ENCODE data around the gene PLAC8. TPM values are rescaled to one million over a fixed set of nuclear protein-coding genes. Genes with fewer than 3 reads are reported as not detected.

Gene PLAC8
- total and polyA plus RNA-seq, 2 of the 13 experiments (the other 11 are each of a cell fraction or from before 2014, with no cell fraction given), result 3.0 to 174 TPM

DNA sequence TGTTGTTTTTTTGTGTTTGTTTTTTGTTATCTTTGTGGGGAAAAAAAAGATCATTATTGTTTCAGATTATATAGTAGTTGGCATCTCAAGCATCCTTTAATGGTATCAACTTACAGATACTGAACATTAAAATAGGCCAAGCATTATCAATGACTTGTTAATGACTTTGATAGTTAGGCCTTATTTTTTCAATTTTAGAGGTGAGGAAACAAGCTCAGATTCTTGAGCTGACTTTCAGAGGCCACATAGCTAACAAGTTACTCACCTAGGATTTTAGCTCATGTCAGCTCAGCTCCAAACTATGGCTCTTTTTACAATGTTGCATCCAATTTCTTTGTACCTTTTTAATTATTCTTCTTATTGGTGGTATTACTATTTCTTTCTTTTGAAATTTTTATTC, 471 bp upstream of the PLAC8 start:
- peak overlapping the region; percentile 48 for H3K27ac ChIP-seq (ENCODE audit: extremely low read length, insufficient read depth, low read length)
- H4K20me1 ChIP-seq (ENCODE audit: insufficient read depth, low read length), result peaks cover 3% of the 10 kb centered on the region; the same call in 1 of the 2 replicates
- peaks cover 61% of the 10 kb centered on the region for H3K4me1 ChIP-seq (ENCODE audit: insufficient read depth, low read length)
- H3K9ac ChIP-seq (ENCODE audit: insufficient read depth, low read depth, low read length), result peak overlapping the region; percentile 77; the same call in 1 of the 2 replicates
- in situ Hi-C loops (cut with HindIII; ENCODE audit: extremely low pct_ligation_motif_present, low pct_unique_long_range_greater_than_20kb), result no loop called here
- ChIA-PET POLR2A (interaction anchor here (0.9 kb wide), 1 partner anchor 25 kb away, joined by 3 read pairs; no protein-coding TSS in a partner anchor), CTCF (ENCODE audit: low intra/inter-chr PET ratio, low total read pairs) (no interaction called here)
- peak overlapping the region; percentile 62 to 83 (median 72); a peak in 5 of 6 replicates for H3K4me3 ChIP-seq (replicated peaks in 1 of 3; ENCODE audit: insufficient read depth in 1 of 3, low read depth in 2 of 3, low read length in 3 of 3)
- H3K9me3 ChIP-seq (ENCODE audit: low read length), result no peaks in the 10 kb centered on the region
- intact Hi-C loops (cut with micrococcal nuclease; ENCODE audit: unreplicated experiment), result loop anchor here (2.0 kb wide), 1 partner anchor 138 kb away; no protein-coding TSS in a partner anchor
- no peak for DNase-seq (ENCODE audit: low spot score)
- no peak for FAIRE-seq
- H3K27me3 ChIP-seq (ENCODE audit: control insufficient read depth in 1 of 2, insufficient read depth in 2 of 2, low read length in 2 of 2), result no peaks in the 10 kb centered on the region
- H2AFZ ChIP-seq (ENCODE audit: low read length), result peak overlapping the region; percentile 49
- ATAC-seq, result peak; percentile 28; the same call in 1 of the 3 replicates
- H3K79me2 ChIP-seq (ENCODE audit: insufficient read depth, low read length), result peaks cover 44% of the 10 kb centered on the region
- no peaks in the 10 kb centered on the region; a peak in 1 of 5 replicates for H3K36me3 ChIP-seq (replicated peaks in 1 of 2; ENCODE audit: control insufficient read depth in 1 of 2, insufficient read depth in 2 of 2, low read length in 2 of 2)
- TF ChIP-seq HMGA1 (CRISPR knock-in tag; conservative IDR thresholded peaks at IDR 0.05), result no peak
- no peak for TF ChIP-seq HOXD1 (CRISPR knock-in tag; IDR thresholded peaks at IDR 0.05)
- TF ChIP-seq ONECUT2 (CRISPR knock-in tag; IDR thresholded peaks at IDR 0.05), result no peak
- TF ChIP-seq GATAD1 (CRISPR knock-in tag; IDR thresholded peaks at IDR 0.05), result 0 out of 2 replicates have a peak, but pooled peaks have one; percentile 1
- BruUV-seq (replicated peaks), result no TSS peak
- H3K4me2 ChIP-seq (ENCODE audit: low read depth, low read length), result peak overlapping the region; percentile 78

DNA sequence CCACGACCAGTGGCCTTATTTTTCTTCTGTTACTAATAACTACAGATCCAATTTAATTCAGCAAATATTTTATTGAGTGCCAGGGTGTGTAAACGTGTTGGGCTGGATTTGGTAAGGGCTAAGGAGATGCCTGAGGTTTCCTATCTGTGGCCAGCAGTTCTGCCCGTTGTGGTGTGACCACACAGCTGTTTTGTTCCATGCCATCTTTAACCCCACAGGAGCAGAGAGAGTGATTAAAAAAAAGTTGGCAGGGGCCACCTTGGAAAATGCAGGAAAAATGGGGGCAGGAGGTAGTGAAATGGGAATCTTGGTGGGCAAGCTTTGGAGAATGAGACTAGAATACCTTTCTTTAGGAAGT, 1.1 kb downstream of the PLAC8 start:
- CTCF ChIA-PET (ENCODE audit: low intra/inter-chr PET ratio, low total read pairs), result no interaction called here
- 0% methylated on average over 3 of the region's 3 CpGs for WGBS (ENCODE audit: low lambda C conversion rate)
- peaks cover 51% of the 10 kb centered on the region for H3K4me1 ChIP-seq (ENCODE audit: insufficient read depth, low read length)
- H3K9me3 ChIP-seq (ENCODE audit: low read length), result no peaks in the 10 kb centered on the region
- DNase-seq (ENCODE audit: low spot score) (no peak), FAIRE-seq (no peak), ATAC-seq (peak; percentile 47)
- peaks cover 0 to 5% of the 10 kb centered on the region in 2 experiments; a peak in 1 of 5 replicates for H3K36me3 ChIP-seq (replicated peaks in 1 of 2; ENCODE audit: control insufficient read depth in 1 of 2, insufficient read depth in 2 of 2, low read length in 2 of 2)
- H3K4me3 ChIP-seq (replicated peaks in 1 of 3; ENCODE audit: insufficient read depth in 1 of 3, low read depth in 2 of 3, low read length in 3 of 3), result peak overlapping the region; percentile 62 to 83 (median 72)
- H3K4me2 ChIP-seq (ENCODE audit: low read depth, low read length), result peak overlapping the region; percentile 78
- in situ Hi-C loops (cut with HindIII; ENCODE audit: extremely low pct_ligation_motif_present, low pct_unique_long_range_greater_than_20kb), result no loop called here
- POLR2A ChIA-PET, result interaction anchor here (0.7 to 1.2 kb wide), 3 partner anchors 27 to 171 kb away, joined by 3 to 4 read pairs (median 3); partner anchors contain the start of gene COQ2
- no peak overlapping the region for H2AFZ ChIP-seq (ENCODE audit: low read length)
- H3K27me3 ChIP-seq (ENCODE audit: control insufficient read depth in 1 of 2, insufficient read depth in 2 of 2, low read length in 2 of 2), result no peaks in the 10 kb centered on the region
- intact Hi-C loops (cut with micrococcal nuclease; ENCODE audit: unreplicated experiment), result loop anchor here (1.0 kb wide), 1 partner anchor 171 kb away; the partner anchor contains the start of gene COQ2
- H3K9ac ChIP-seq (ENCODE audit: insufficient read depth, low read depth, low read length), result peak overlapping the region; percentile 77
- H3K27ac ChIP-seq (ENCODE audit: extremely low read length, insufficient read depth, low read length), result peak overlapping the region; percentile 78
- peaks cover 50% of the 10 kb centered on the region for H3K79me2 ChIP-seq (ENCODE audit: insufficient read depth, low read length)
- peaks cover 3% of the 10 kb centered on the region; the same call in 1 of the 2 replicates for H4K20me1 ChIP-seq (ENCODE audit: insufficient read depth, low read length)
- no TSS peak for BruUV-seq (replicated peaks)
- TF ChIP-seq FOXC1 (CRISPR knock-in tag; IDR thresholded peaks at IDR 0.05; ENCODE audit: borderline replicate concordance) (no peak), KDM6A (CRISPR knock-in tag; IDR thresholded peaks at IDR 0.05; ENCODE audit: low read depth) (no peak)
- TF ChIP-seq, protein P1, sequence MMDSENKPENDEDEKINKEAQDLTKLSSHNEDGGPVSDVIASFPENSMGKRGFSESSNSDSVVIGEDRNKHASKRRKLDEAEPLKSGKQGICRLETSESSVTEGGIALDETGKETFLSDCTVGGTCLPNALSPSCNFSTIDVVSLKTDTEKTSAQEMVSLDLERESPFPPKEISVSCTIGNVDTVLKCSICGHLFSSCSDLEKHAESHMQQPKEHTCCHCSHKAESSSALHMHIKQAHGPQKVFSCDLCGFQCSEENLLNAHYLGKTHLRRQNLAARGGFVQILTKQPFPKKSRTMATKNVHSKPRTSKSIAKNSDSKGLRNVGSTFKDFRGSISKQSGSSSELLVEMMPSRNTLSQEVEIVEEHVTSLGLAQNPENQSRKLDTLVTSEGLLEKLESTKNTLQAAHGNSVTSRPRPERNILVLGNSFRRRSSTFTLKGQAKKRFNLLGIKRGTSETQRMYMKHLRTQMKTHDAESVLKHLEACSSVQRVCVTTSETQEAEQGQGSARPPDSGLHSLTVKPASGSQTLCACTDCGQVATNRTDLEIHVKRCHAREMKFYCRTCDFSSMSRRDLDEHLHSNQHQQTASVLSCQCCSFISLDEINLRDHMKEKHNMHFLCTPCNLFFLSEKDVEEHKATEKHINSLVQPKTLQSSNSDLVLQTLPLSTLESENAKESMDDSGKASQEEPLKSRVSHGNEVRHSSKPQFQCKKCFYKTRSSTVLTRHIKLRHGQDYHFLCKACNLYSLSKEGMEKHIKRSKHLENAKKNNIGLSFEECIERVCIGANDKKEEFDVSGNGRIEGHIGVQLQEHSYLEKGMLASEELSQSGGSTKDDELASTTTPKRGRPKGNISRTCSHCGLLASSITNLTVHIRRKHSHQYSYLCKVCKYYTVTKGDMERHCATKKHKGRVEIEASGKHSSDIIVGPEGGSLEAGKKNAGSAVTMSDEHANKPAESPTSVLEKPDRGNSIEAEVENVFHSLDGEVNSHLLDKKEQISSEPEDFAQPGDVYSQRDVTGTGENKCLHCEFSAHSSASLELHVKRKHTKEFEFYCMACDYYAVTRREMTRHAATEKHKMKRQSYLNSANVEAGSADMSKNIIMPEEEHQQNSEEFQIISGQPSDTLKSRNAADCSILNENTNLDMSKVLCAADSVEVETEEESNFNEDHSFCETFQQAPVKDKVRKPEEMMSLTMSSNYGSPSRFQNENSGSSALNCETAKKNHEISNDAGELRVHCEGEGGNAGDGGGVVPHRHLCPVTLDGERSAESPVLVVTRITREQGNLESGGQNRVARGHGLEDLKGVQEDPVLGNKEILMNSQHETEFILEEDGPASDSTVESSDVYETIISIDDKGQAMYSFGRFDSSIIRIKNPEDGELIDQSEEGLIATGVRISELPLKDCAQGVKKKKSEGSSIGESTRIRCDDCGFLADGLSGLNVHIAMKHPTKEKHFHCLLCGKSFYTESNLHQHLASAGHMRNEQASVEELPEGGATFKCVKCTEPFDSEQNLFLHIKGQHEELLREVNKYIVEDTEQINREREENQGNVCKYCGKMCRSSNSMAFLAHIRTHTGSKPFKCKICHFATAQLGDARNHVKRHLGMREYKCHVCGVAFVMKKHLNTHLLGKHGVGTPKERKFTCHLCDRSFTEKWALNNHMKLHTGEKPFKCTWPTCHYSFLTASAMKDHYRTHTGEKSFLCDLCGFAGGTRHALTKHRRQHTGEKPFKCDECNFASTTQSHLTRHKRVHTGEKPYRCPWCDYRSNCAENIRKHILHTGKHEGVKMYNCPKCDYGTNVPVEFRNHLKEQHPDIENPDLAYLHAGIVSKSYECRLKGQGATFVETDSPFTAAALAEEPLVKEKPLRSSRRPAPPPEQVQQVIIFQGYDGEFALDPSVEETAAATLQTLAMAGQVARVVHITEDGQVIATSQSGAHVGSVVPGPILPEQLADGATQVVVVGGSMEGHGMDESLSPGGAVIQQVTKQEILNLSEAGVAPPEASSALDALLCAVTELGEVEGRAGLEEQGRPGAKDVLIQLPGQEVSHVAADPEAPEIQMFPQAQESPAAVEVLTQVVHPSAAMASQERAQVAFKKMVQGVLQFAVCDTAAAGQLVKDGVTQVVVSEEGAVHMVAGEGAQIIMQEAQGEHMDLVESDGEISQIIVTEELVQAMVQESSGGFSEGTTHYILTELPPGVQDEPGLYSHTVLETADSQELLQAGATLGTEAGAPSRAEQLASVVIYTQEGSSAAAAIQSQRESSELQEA (CRISPR knock-in tag; IDR thresholded peaks at IDR 0.05; ENCODE audit: not compliant biosample characterization), result no peak

Measured in HepG2 (cell line).